Nephron progenitor cell (in vitro differentiated cells): ENCODE results near the gene DGLUCY.
A peak's percentile ranks its signal among the peaks of the same experiment; 100 is the strongest.

ENCODE experiments used
- DNase-seq: peaks from one replicate; pipeline ENCODE4 v3.0.0; 2021
- H3K27ac Mint-ChIP-seq: 2 replicates; pipeline ENCODE4 v1.8.0; 2021; ENCODE audit warnings: mild to moderate bottlenecking, moderate library complexity, mixed read lengths
- H3K27me3 Mint-ChIP-seq: 2 replicates; pipeline ENCODE4 v1.8.0; 2021; ENCODE audit warnings: mild to moderate bottlenecking, low read depth, mixed read lengths; ENCODE audit not compliant: poor library complexity
- H3K36me3 Mint-ChIP-seq: 2 replicates; pipeline ENCODE4 v1.8.0; 2021; ENCODE audit warnings: low read depth, mixed read lengths
- H3K4me1 Mint-ChIP-seq: 2 replicates; pipeline ENCODE4 v1.8.0; 2021; ENCODE audit warnings: mixed read lengths
- H3K4me3 Mint-ChIP-seq: 2 replicates; pipeline ENCODE4 v1.8.0; 2021; ENCODE audit warnings: mild to moderate bottlenecking, moderate library complexity, mixed read lengths
- H3K9me3 Mint-ChIP-seq: 2 replicates; pipeline ENCODE4 v1.8.0; 2021; ENCODE audit warnings: mild to moderate bottlenecking, moderate library complexity, mixed read lengths
- CTCF ChIP-seq: fragments of 200-600 bp; sonication (generic); IDR thresholded peaks from 2 replicates; pipeline ENCODE4 v1.5.0; 2021; ENCODE audit warnings: antibody characterized with exemption

DGLUCY gene

GRCh38 chr14:91254461-91254860 lies 140.6 kb downstream of the DGLUCY start:
- Mint-ChIP-seq H3K27ac (no peak overlapping the region), H3K9me3 (no peaks in the 10 kb centered on the region), H3K36me3 (no peaks in the 10 kb centered on the region), H3K27me3 (peaks cover 54% of the 10 kb centered on the region), H3K4me3 (peak overlapping the region; percentile 81), H3K4me1 (peaks cover 30% of the 10 kb centered on the region)
- TF ChIP-seq CTCF, result no peak
- DNase-seq, result no peak

- Mint-ChIP-seq H3K36me3 (no peaks in the 10 kb centered on the region), H3K27ac (no peak overlapping the region), H3K4me3 (no peak overlapping the region), H3K27me3 (peaks cover 57% of the 10 kb centered on the region), H3K4me1 (peaks cover 23% of the 10 kb centered on the region), H3K9me3 (no peaks in the 10 kb centered on the region)
- no peak for DNase-seq
- TF ChIP-seq CTCF, result no peak
These were observed 141.3 kb downstream of the DGLUCY start for GRCh38 chr14:91255026-91255695.

GRCh38 chr14:91256661-91257060 lies 142.8 kb downstream of the DGLUCY start:
- peaks cover 62% of the 10 kb centered on the region for H3K27me3 Mint-ChIP-seq
- DNase-seq, result no peak
- no peak overlapping the region for H3K27ac Mint-ChIP-seq
- H3K36me3 Mint-ChIP-seq, result no peaks in the 10 kb centered on the region
- no peak overlapping the region for H3K4me3 Mint-ChIP-seq
- peaks cover 3% of the 10 kb centered on the region for H3K9me3 Mint-ChIP-seq
- no peak for TF ChIP-seq CTCF
- H3K4me1 Mint-ChIP-seq, result peaks cover 14% of the 10 kb centered on the region

- Mint-ChIP-seq H3K4me3 (no peak overlapping the region), H3K36me3 (no peaks in the 10 kb centered on the region), H3K27ac (peak overlapping the region; percentile 84), H3K27me3 (peaks cover 59% of the 10 kb centered on the region), H3K4me1 (peaks cover 14% of the 10 kb centered on the region), H3K9me3 (peaks cover 3% of the 10 kb centered on the region)
- no peak for DNase-seq
- TF ChIP-seq CTCF, result no peak
These were observed 143.6 kb downstream of the DGLUCY start for GRCh38 chr14:91257328-91258010.

GRCh38 chr14:91258011-91258618 lies 144.2 kb downstream of the DGLUCY start:
- Mint-ChIP-seq H3K36me3 (no peaks in the 10 kb centered on the region), H3K4me3 (no peak overlapping the region), H3K27me3 (peaks cover 59% of the 10 kb centered on the region), H3K27ac (no peak overlapping the region), H3K4me1 (peaks cover 16% of the 10 kb centered on the region), H3K9me3 (peaks cover 3% of the 10 kb centered on the region)
- TF ChIP-seq CTCF, result no peak
- DNase-seq, result no peak
